HCT116 (cell line): Measurements from ENCODE around the gene HSPG2. TPM values are rescaled to one million over a fixed set of nuclear protein-coding genes. Genes with fewer than 3 reads are reported as not detected.

Source experiments
- ATAC-seq: fragments of 200-7000 bp; cut with Tn5 transposase; 2 replicates; pipeline ENCODE4 v1.9.1; 2020; ENCODE audit warnings: mild to moderate bottlenecking, moderate library complexity
- BruUV-seq: library from RNA; stranded (reverse); fragments of 400-500 nt; replicated peaks from 2 replicates; lab custom pipeline; 2021; lab: Mats Ljungman, UMichigan
- CTCF ChIA-PET: fragments of 300-600 bp; sonication (Branson Sonifier 250); formaldehyde crosslinking; loops from one replicate; lab custom pipeline; 2021; ENCODE audit warnings: antibody characterized with exemption; lab: Charles Lee
- POLR2A ChIA-PET: fragments of 300-600, 350-600 bp; sonication (Branson Sonifier 250); formaldehyde crosslinking; loops from one replicate; lab custom pipeline; 2021; ENCODE audit warnings: antibody characterized with exemption; lab: Charles Lee
- RAD21 ChIA-PET, 2 experiments: fragments of 300-600 bp; sonication (Branson Sonifier 250); formaldehyde crosslinking; loops; one replicate each; lab custom pipeline; 2023; ENCODE audit warnings: low total read pairs in 2 of 2; ENCODE audit not compliant: uncharacterized antibody in 2 of 2, unreplicated experiment in 2 of 2, low non-redundant PET in 1 of 2; lab: Charles Lee
- DNase-seq: peaks from one replicate; pipeline ENCODE4 v3.0.0-alpha.2; 2010; ENCODE audit warnings: low read depth, low spot score
- H2AFZ ChIP-seq: fragments of 200-600 bp; shearing (Covaris generic), sonication (generic); 2 replicates; pipeline ENCODE4 v1.6.1; 2017; ENCODE audit warnings: low read depth, mixed run types, mixed read lengths, antibody characterized with exemption, low read length; ENCODE audit not compliant: poor library complexity, severe bottlenecking
- H3K27ac ChIP-seq: 2 replicates; pipeline ENCODE4 v1.5.1; 2012; ENCODE audit warnings: low read depth, low read length
- H3K27me3 ChIP-seq: fragments of 200-600 bp; sonication (generic); 2 replicates; pipeline ENCODE4 v1.6.1; 2016; ENCODE audit warnings: mixed run types, low read length, mixed read lengths; ENCODE audit not compliant: insufficient read depth
- H3K36me3 ChIP-seq, 2 experiments: fragments of 200-500 bp in 1 of 2; fragments of 200-600 bp in 1 of 2; sonication (Bioruptor generic) in 1 of 2; sonication (generic) in 1 of 2; 2 replicates each; pipeline versions ENCODE4 v1.5.1 to v1.6.1; 2014 to 2016; ENCODE audit warnings: low read length in 2 of 2, inconsistent platforms in 1 of 2, mixed read lengths in 1 of 2, mixed run types in 1 of 2; ENCODE audit not compliant: insufficient read depth in 2 of 2, control insufficient read depth in 1 of 2
- H3K4me1 ChIP-seq, 2 experiments: fragments of 200-600 bp in 1 of 2; sonication (generic) in 1 of 2; 2 replicates each; pipeline versions ENCODE4 v1.5.1 to v1.6.1; 2012 to 2017; ENCODE audit warnings: low read length in 2 of 2, inconsistent platforms in 1 of 2, mild to moderate bottlenecking in 1 of 2, mixed read lengths in 1 of 2, mixed run types in 1 of 2, moderate library complexity in 1 of 2; ENCODE audit not compliant: insufficient read depth in 2 of 2, control insufficient read depth in 1 of 2
- H3K4me2 ChIP-seq: fragments of 200-600 bp; sonication (generic); 2 replicates; pipeline ENCODE4 v1.6.1; 2017; ENCODE audit warnings: mixed run types, low read length, mixed read lengths
- H3K4me3 ChIP-seq, 2 experiments: fragments of 200-600 bp in 1 of 2; sonication (generic) in 1 of 2; replicated peaks in 1 of 2; 2 replicates each; pipeline ENCODE4 v1.5.1; 2011 to 2016; ENCODE audit warnings: low read length in 2 of 2, control low read depth in 1 of 2, low read depth in 1 of 2, mild to moderate bottlenecking in 1 of 2, mixed read lengths in 1 of 2, mixed run types in 1 of 2
- H3K79me2 ChIP-seq: fragments of 200-600 bp; sonication (generic); 2 replicates; pipeline ENCODE4 v1.6.1; 2017; ENCODE audit warnings: mild to moderate bottlenecking, mixed run types, low read length, moderate library complexity, mixed read lengths; ENCODE audit not compliant: insufficient read depth
- H3K9ac ChIP-seq: fragments of 200-600 bp; sonication (generic); 2 replicates; pipeline ENCODE4 v1.6.1; 2016; ENCODE audit warnings: low read length, mixed read lengths
- H3K9me2 ChIP-seq: fragments of 200-600 bp; sonication (generic), shearing (Covaris generic); 2 replicates; pipeline ENCODE4 v1.6.1; 2017; ENCODE audit warnings: mixed run types, mild to moderate bottlenecking, moderate library complexity; ENCODE audit not compliant: insufficient read depth
- H3K9me3 ChIP-seq, 2 experiments: fragments of 200-500 bp in 1 of 2; fragments of 200-600 bp in 1 of 2; sonication (Bioruptor generic) in 1 of 2; sonication (generic) in 1 of 2; 2 replicates each; pipeline ENCODE4 v1.6.1; 2014 to 2017; ENCODE audit warnings: low read length in 2 of 2, mixed read lengths in 2 of 2, inconsistent platforms in 1 of 2, low read depth in 1 of 2, mild to moderate bottlenecking in 1 of 2, mixed run types in 1 of 2, moderate library complexity in 1 of 2; ENCODE audit not compliant: control insufficient read depth in 1 of 2, insufficient read depth in 1 of 2
- H4K20me1 ChIP-seq: fragments of 200-600 bp; sonication (generic), shearing (Covaris generic); 2 replicates; pipeline ENCODE4 v1.6.1; 2017; ENCODE audit warnings: mixed run types, mild to moderate bottlenecking, moderate library complexity; ENCODE audit not compliant: insufficient read depth
- CBX3 ChIP-seq: IDR thresholded peaks from 2 replicates; pipeline ENCODE4 v1.6.1; 2012; ENCODE audit warnings: low read depth
- CEBPB ChIP-seq: IDR thresholded peaks from 2 replicates; pipeline ENCODE4 v1.6.1; 2012; ENCODE audit warnings: low read depth
- EGR1 ChIP-seq: IDR thresholded peaks from 2 replicates; pipeline ENCODE4 v1.6.1; 2012; ENCODE audit warnings: low read depth
- FOSL1 ChIP-seq: IDR thresholded peaks from 2 replicates; pipeline ENCODE4 v1.6.1; 2012; ENCODE audit warnings: low read depth
- REST ChIP-seq: IDR thresholded peaks from 2 replicates; pipeline ENCODE4 v1.6.1; 2012; ENCODE audit warnings: low read depth
- SIN3A ChIP-seq: IDR thresholded peaks from 2 replicates; pipeline ENCODE4 v1.6.1; 2012; ENCODE audit warnings: low read depth
- SP1 ChIP-seq: IDR thresholded peaks from 2 replicates; pipeline ENCODE4 v1.6.1; 2012; ENCODE audit warnings: low read depth
- intact Hi-C: fragments of 100-400 bp; cut with micrococcal nuclease; formaldehyde crosslinking; loops from 2 replicates; pipeline ENCODE4 v1.10.0; 2022
- total RNA-seq: library from RNA; stranded (reverse); gene quantifications from one replicate; pipeline ENCODE4 v1.2.1, GENCODE V29; 2021; ENCODE audit not compliant: unreplicated experiment
- TF ChIP-seq, protein P1 (sequence below), 3 experiments: fragments of 200-600 bp in 1 of 3; sonication (generic) in 1 of 3; IDR thresholded peaks in 2 of 3; conservative IDR thresholded peaks in 1 of 3; 2 replicates each; pipeline ENCODE4 v1.5.1; 2012 to 2017; ENCODE audit warnings: low read depth in 2 of 3, low read length in 2 of 3, antibody characterized with exemption in 1 of 3, borderline replicate concordance in 1 of 3, control low read depth in 1 of 3, mild to moderate bottlenecking in 1 of 3, mixed read lengths in 1 of 3, mixed run types in 1 of 3, moderate library complexity in 1 of 3; ENCODE audit not compliant: insufficient read depth in 1 of 3
- TF ChIP-seq, protein P2 (sequence below): IDR thresholded peaks from 2 replicates; pipeline ENCODE4 v1.6.1; 2011; ENCODE audit warnings: mild to moderate bottlenecking, low read length, moderate library complexity; ENCODE audit not compliant: insufficient replicate concordance; ENCODE audit errors: extremely low read depth

Gene HSPG2
- total RNA-seq, 1 experiment from 2014 or later, result 55.7 TPM

GRCh38 chr1:21955058-21955457 lies 17.9 kb upstream of the HSPG2 start:
- TF ChIP-seq CBX3 (no peak), FOSL1 (no peak), SP1 (no peak)
- DNase-seq, result no peak
- H3K9me2 ChIP-seq, result no peaks in the 10 kb centered on the region
- H3K27me3 ChIP-seq, result no peaks in the 10 kb centered on the region
- H3K4me1 ChIP-seq, result peaks cover 23 to 24% of the 10 kb centered on the region in 2 experiments
- H2AFZ ChIP-seq, result no peak overlapping the region
- ChIA-PET CTCF (interaction anchor here (0.6 to 2.0 kb wide), 2 partner anchors 13 to 15 kb away, joined by 3 to 6 read pairs; no protein-coding TSS in a partner anchor), RAD21 (no interaction called here), POLR2A (no interaction called here)
- no TSS peak for BruUV-seq
- no peak overlapping the region for H3K9ac ChIP-seq
- no peak overlapping the region; the same call in 1 of the 2 replicates for H3K27ac ChIP-seq
- no peaks in the 10 kb centered on the region for H3K9me3 ChIP-seq
- no peaks in the 10 kb centered on the region for H3K36me3 ChIP-seq
- intact Hi-C loops, result no loop called here
- no peaks in the 10 kb centered on the region for H4K20me1 ChIP-seq
- no peaks in the 10 kb centered on the region for H3K79me2 ChIP-seq
- ATAC-seq, result no peak
- H3K4me2 ChIP-seq, result no peak overlapping the region
- H3K4me3 ChIP-seq, result no peak overlapping the region

DNA sequence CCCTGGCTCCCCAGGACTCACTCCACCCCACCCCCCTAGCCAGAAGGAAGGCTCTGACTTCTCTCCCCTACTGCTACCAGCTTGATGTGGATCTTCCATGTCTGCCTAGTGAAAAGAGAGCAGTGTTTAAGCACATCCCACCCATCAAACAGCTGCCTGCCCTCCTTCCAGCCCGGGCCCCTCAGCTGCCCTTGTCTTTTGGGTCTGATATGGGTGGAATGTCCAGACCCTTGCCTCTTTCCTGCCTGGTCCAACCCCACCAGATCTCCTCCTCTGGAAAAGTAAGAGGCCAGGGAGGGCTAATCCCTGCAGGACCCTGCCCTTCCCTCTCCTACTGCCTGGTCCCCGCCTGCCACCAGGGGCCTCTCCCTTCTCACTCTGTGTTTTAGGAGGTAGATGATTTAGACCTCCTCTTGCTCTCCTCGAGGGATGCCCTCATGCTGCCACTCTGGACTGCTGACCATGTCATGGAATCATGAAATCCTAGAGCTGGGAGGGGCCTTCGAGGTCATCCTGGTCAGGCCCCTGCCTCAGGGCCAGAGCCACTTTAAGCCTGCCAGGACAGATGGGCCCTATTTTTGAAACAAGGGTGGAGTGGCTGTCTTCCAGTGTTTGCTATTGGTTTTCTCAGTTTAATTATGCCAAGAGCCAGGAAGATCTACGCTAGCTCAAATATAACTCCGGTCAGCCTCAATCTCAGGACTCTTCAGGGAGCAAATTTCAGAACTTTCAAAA lies 15.8 kb upstream of the HSPG2 start:
- ATAC-seq, result no peak
- Histone ChIP-seq H4K20me1 (no peaks in the 10 kb centered on the region), H3K4me3 (no peak overlapping the region), H3K9me2 (no peaks in the 10 kb centered on the region), H3K27me3 (no peaks in the 10 kb centered on the region), H3K79me2 (no peaks in the 10 kb centered on the region), H3K4me2 (no peak overlapping the region), H3K36me3 (no peaks in the 10 kb centered on the region), H3K4me1 (peaks cover 23 to 24% of the 10 kb centered on the region in 2 experiments), H2AFZ (no peak overlapping the region), H3K27ac (no peak overlapping the region), H3K9ac (no peak overlapping the region), H3K9me3 (no peaks in the 10 kb centered on the region)
- intact Hi-C loops, result no loop called here
- TF ChIP-seq SIN3A (no peak), REST (no peak), EGR1 (no peak), CEBPB (no peak)
- TF ChIP-seq, protein P1, sequence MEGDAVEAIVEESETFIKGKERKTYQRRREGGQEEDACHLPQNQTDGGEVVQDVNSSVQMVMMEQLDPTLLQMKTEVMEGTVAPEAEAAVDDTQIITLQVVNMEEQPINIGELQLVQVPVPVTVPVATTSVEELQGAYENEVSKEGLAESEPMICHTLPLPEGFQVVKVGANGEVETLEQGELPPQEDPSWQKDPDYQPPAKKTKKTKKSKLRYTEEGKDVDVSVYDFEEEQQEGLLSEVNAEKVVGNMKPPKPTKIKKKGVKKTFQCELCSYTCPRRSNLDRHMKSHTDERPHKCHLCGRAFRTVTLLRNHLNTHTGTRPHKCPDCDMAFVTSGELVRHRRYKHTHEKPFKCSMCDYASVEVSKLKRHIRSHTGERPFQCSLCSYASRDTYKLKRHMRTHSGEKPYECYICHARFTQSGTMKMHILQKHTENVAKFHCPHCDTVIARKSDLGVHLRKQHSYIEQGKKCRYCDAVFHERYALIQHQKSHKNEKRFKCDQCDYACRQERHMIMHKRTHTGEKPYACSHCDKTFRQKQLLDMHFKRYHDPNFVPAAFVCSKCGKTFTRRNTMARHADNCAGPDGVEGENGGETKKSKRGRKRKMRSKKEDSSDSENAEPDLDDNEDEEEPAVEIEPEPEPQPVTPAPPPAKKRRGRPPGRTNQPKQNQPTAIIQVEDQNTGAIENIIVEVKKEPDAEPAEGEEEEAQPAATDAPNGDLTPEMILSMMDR (IDR thresholded peaks at IDR 0.05 in 2 of 3, conservative IDR thresholded peaks at IDR 0.05 in 1 of 3; ENCODE audit: borderline replicate concordance in 1 of 3, insufficient read depth in 1 of 3, low read depth in 2 of 3, low read length in 2 of 3), result 0 out of 6 replicates have a peak, but pooled peaks of 1 of the 3 experiments have one; percentile 11
- TF ChIP-seq, protein P2, sequence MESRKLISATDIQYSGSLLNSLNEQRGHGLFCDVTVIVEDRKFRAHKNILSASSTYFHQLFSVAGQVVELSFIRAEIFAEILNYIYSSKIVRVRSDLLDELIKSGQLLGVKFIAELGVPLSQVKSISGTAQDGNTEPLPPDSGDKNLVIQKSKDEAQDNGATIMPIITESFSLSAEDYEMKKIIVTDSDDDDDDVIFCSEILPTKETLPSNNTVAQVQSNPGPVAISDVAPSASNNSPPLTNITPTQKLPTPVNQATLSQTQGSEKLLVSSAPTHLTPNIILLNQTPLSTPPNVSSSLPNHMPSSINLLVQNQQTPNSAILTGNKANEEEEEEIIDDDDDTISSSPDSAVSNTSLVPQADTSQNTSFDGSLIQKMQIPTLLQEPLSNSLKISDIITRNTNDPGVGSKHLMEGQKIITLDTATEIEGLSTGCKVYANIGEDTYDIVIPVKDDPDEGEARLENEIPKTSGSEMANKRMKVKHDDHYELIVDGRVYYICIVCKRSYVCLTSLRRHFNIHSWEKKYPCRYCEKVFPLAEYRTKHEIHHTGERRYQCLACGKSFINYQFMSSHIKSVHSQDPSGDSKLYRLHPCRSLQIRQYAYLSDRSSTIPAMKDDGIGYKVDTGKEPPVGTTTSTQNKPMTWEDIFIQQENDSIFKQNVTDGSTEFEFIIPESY, result no peak
- RAD21 ChIA-PET, result no interaction called here
- DNase-seq, result no peak
- BruUV-seq, result no TSS peak
- CTCF ChIA-PET, result no interaction called here
- POLR2A ChIA-PET, result no interaction called here
